H1 (cell line): ENCODE results near the gene CDH8. TPM values are rescaled to one million over a fixed set of nuclear protein-coding genes. Genes with fewer than 3 reads are reported as not detected.

Experiments used
- CTCF ChIA-PET: fragments of 300-600 bp; sonication (Branson Sonifier 250); formaldehyde crosslinking; loops from one replicate; lab custom pipeline; 2021; ENCODE audit not compliant: partially characterized antibody; lab: Charles Lee
- POLR2A ChIA-PET: fragments of 300-600 bp; sonication (Branson Sonifier 250); formaldehyde crosslinking; loops from one replicate; lab custom pipeline; 2021; ENCODE audit warnings: inconsistent platforms; ENCODE audit not compliant: partially characterized antibody; lab: Charles Lee
- DNase-seq, 2 experiments: peaks; one replicate each; pipeline versions ENCODE4 v3.0.0 to v3.0.0-alpha.2; 2010 to 2022; ENCODE audit warnings: low spot score in 2 of 2, low read depth in 1 of 2, mixed read lengths in 1 of 2
- FAIRE-seq: peaks from 2 replicates; lab custom pipeline; 2011; peaks lifted over from hg19 to GRCh38; lab: Jason Lieb, UNC
- H2AFZ ChIP-seq: 2 replicates; pipeline ENCODE4 v1.8.1; 2012; ENCODE audit warnings: low read length, inconsistent platforms
- H2AK5ac ChIP-seq: 2 replicates; pipeline ENCODE4 v1.6.1; 2013; ENCODE audit warnings: low read depth, low read length
- H2BK120ac ChIP-seq: replicated peaks from 2 replicates; pipeline ENCODE3; 2013; ENCODE audit warnings: low read depth, low read length, inconsistent platforms
- H2BK12ac ChIP-seq: 2 replicates; pipeline ENCODE4 v1.6.1; 2013; ENCODE audit warnings: low read depth, low read length
- H2BK15ac ChIP-seq: 2 replicates; pipeline ENCODE4 v1.6.1; 2013; ENCODE audit warnings: low read length
- H2BK20ac ChIP-seq: 2 replicates; pipeline ENCODE4 v1.6.1; 2013; ENCODE audit warnings: low read length
- H2BK5ac ChIP-seq: 2 replicates; pipeline ENCODE4 v1.6.1; 2013; ENCODE audit warnings: low read depth, low read length
- H3K14ac ChIP-seq: 2 replicates; pipeline ENCODE4 v1.6.1; 2013; ENCODE audit warnings: inconsistent platforms; ENCODE audit not compliant: insufficient read length
- H3K18ac ChIP-seq: 2 replicates; pipeline ENCODE4 v1.6.1; 2013; ENCODE audit warnings: low read length; ENCODE audit errors: extremely low read depth
- H3K23ac ChIP-seq: 2 replicates; pipeline ENCODE4 v1.6.1; 2013; ENCODE audit warnings: inconsistent platforms; ENCODE audit not compliant: insufficient read length
- H3K23me2 ChIP-seq: 2 replicates; pipeline ENCODE4 v1.6.1; 2013; ENCODE audit warnings: low read depth, low read length
- H3K27ac ChIP-seq: 2 replicates; pipeline ENCODE4 v1.6.1; 2011; ENCODE audit warnings: low read depth, low read length, inconsistent platforms
- H3K27me3 ChIP-seq, 4 experiments: replicated peaks in 1 of 4; 1 replicate in 1 of 4; 2 replicates in 3 of 4; pipeline versions ENCODE4 v1.6.1 to v1.8.1; 2011 to 2013; ENCODE audit warnings: low read length in 3 of 4, mild to moderate bottlenecking in 3 of 4, inconsistent platforms in 2 of 4, mixed read lengths in 2 of 4, moderate library complexity in 1 of 4; ENCODE audit not compliant: control insufficient read depth in 3 of 4, insufficient read depth in 3 of 4; ENCODE audit errors: extremely low read depth in 1 of 4
- H3K36me3 ChIP-seq, 4 experiments: 2 replicates each; pipeline versions ENCODE4 v1.6.1 to v1.8.1; 2011 to 2013; ENCODE audit warnings: mild to moderate bottlenecking in 4 of 4, low read length in 3 of 4, moderate library complexity in 2 of 4, control low read depth in 1 of 4, inconsistent platforms in 1 of 4; ENCODE audit not compliant: insufficient read depth in 4 of 4, control insufficient read depth in 2 of 4
- H3K4ac ChIP-seq: replicated peaks from 2 replicates; pipeline ENCODE3; 2013; ENCODE audit warnings: low read length, low read depth, mixed read lengths, inconsistent platforms; ENCODE audit not compliant: insufficient read length
- H3K4me1 ChIP-seq, 4 experiments: replicated peaks in 1 of 4; 1 replicate in 1 of 4; 2 replicates in 3 of 4; pipeline versions ENCODE4 v1.6.1 to v1.8.1; 2011 to 2013; ENCODE audit warnings: low read length in 3 of 4, inconsistent platforms in 2 of 4, mixed read lengths in 1 of 4; ENCODE audit not compliant: insufficient read depth in 4 of 4, control insufficient read depth in 3 of 4
- H3K4me2 ChIP-seq, 2 experiments: 2 replicates each; pipeline versions ENCODE4 v1.6.1 to v1.8.1; 2011 to 2013; ENCODE audit warnings: low read depth in 2 of 2, low read length in 2 of 2, control low read depth in 1 of 2, inconsistent platforms in 1 of 2, mild to moderate bottlenecking in 1 of 2; ENCODE audit not compliant: insufficient read depth in 1 of 2
- H3K4me3 ChIP-seq, 4 experiments: fragments of 200-600, 300-600 bp in 1 of 4; sonication (generic), shearing (Covaris generic), sonication (Bioruptor Twin) in 1 of 4; 2 replicates each; pipeline versions ENCODE4 v1.5.1 to v1.8.1; 2011 to 2016; ENCODE audit warnings: low read length in 4 of 4, low read depth in 3 of 4, control low read depth in 2 of 4, inconsistent platforms in 2 of 4, mild to moderate bottlenecking in 2 of 4, mixed read lengths in 1 of 4, moderate library complexity in 1 of 4; ENCODE audit not compliant: insufficient read depth in 2 of 4; ENCODE audit errors: extremely low read depth in 1 of 4
- H3K56ac ChIP-seq: replicated peaks from 2 replicates; pipeline ENCODE3; 2013; ENCODE audit warnings: low read depth, mild to moderate bottlenecking, mixed read lengths, low read length, inconsistent platforms; ENCODE audit not compliant: insufficient read length
- H3K79me1 ChIP-seq: 2 replicates; pipeline ENCODE4 v1.6.1; 2013; ENCODE audit warnings: low read depth, low read length, control low read depth
- H3K79me2 ChIP-seq, 2 experiments: 2 replicates each; pipeline versions ENCODE4 v1.6.1 to v1.8.1; 2012 to 2013; ENCODE audit warnings: low read length in 2 of 2, mild to moderate bottlenecking in 2 of 2, inconsistent platforms in 1 of 2; ENCODE audit not compliant: insufficient read depth in 2 of 2, control insufficient read depth in 1 of 2
- H3K9ac ChIP-seq, 4 experiments: replicated peaks in 1 of 4; 1 replicate in 1 of 4; 2 replicates in 3 of 4; pipeline versions ENCODE4 v1.6.1 to v1.8.1; 2011 to 2013; ENCODE audit warnings: low read depth in 3 of 4, low read length in 3 of 4, control low read depth in 2 of 4, mild to moderate bottlenecking in 2 of 4, moderate library complexity in 2 of 4, inconsistent platforms in 1 of 4; ENCODE audit errors: extremely low read depth in 1 of 4
- H3K9me3 ChIP-seq, 2 experiments: 2 replicates each; pipeline versions ENCODE4 v1.6.1 to v1.8.1; 2012 to 2013; ENCODE audit warnings: mild to moderate bottlenecking in 2 of 2, moderate library complexity in 2 of 2, control low read depth in 1 of 2, inconsistent platforms in 1 of 2, low read depth in 1 of 2, low read length in 1 of 2, mixed read lengths in 1 of 2; ENCODE audit not compliant: insufficient read depth in 2 of 2
- H4K20me1 ChIP-seq, 2 experiments: replicated peaks in 1 of 2; 2 replicates each; pipeline versions ENCODE3 to v1.8.1; 2011 to 2013; ENCODE audit warnings: inconsistent platforms in 2 of 2, low read length in 2 of 2, mild to moderate bottlenecking in 1 of 2; ENCODE audit not compliant: insufficient read depth in 2 of 2, control insufficient read depth in 1 of 2
- H4K5ac ChIP-seq: 2 replicates; pipeline ENCODE4 v1.6.1; 2013; ENCODE audit warnings: low read length, low read depth, mixed read lengths, inconsistent platforms; ENCODE audit not compliant: insufficient read length
- H4K8ac ChIP-seq: 2 replicates; pipeline ENCODE4 v1.8.0; 2013; ENCODE audit warnings: mild to moderate bottlenecking, moderate library complexity, low read length, inconsistent platforms; ENCODE audit not compliant: insufficient read depth; ENCODE audit errors: extremely low read depth
- H4K91ac ChIP-seq: replicated peaks from 2 replicates; pipeline ENCODE3; 2013; ENCODE audit warnings: low read length, mixed read lengths, inconsistent platforms; ENCODE audit not compliant: insufficient read length
- BACH1 ChIP-seq: IDR thresholded peaks from 2 replicates; pipeline ENCODE4 v1.6.1; 2012; ENCODE audit warnings: low read length, improper control_type of control experiment
- CEBPB ChIP-seq: IDR thresholded peaks from 2 replicates; pipeline ENCODE4 v1.6.1; 2012; ENCODE audit warnings: low read depth, low read length
- FOSL1 ChIP-seq: IDR thresholded peaks from 2 replicates; pipeline ENCODE4 v1.6.1; 2011; ENCODE audit warnings: mild to moderate bottlenecking, low read depth, low read length, moderate library complexity; ENCODE audit not compliant: insufficient read depth
- RBBP5 ChIP-seq: IDR thresholded peaks from 2 replicates; pipeline ENCODE4 v1.7.1; 2012; ENCODE audit warnings: low read depth, mild to moderate bottlenecking, inconsistent platforms, low read length, moderate library complexity, borderline replicate concordance
- RFX5 ChIP-seq: IDR thresholded peaks from 2 replicates; pipeline ENCODE4 v1.6.1; 2011; ENCODE audit warnings: low read depth, low read length, improper control_type of control experiment, borderline replicate concordance
- RXRA ChIP-seq: IDR thresholded peaks from 2 replicates; pipeline ENCODE4 v1.6.1; 2011; ENCODE audit warnings: low read depth, mild to moderate bottlenecking, low read length, moderate library complexity; ENCODE audit not compliant: insufficient read depth
- WGBS, 2 experiments: shearing (Covaris generic) in 1 of 2; methylation state at CpG; one replicate each; pipeline versions ENCODE4 v1.1.6 to v1.1.7; 2013 to 2015; ENCODE audit warnings: low lambda C conversion rate in 2 of 2, mixed read lengths in 2 of 2, inconsistent platforms in 1 of 2, low coverage in 1 of 2, missing lambda C conversion rate in 1 of 2; ENCODE audit not compliant: insufficient replicate concordance in 2 of 2, insufficient coverage in 1 of 2, insufficient read length in 1 of 2; ENCODE audit errors: extremely low coverage in 1 of 2, missing lambda C conversion rate in 1 of 2; 5-methylcytosine and 5-hydroxymethylcytosine counted together
- polyA plus RNA-seq, 7 experiments: library from polyadenylated mRNA; depleted of rRNA in 3 of 7; stranded (reverse) in 5 of 7; unstranded in 2 of 7; fragments of >200 nt in 5 of 7; fragments of 200-250 nt in 2 of 7; gene quantifications; 1 replicate in 5 of 7; 2 replicates in 1 of 7; 4 replicates in 1 of 7; pipeline versions ENCODE4 v1.2.1 to v1.2.3, GENCODE V29; 2011 to 2013; ENCODE audit warnings: missing spikeins in 2 of 7, mixed read lengths in 2 of 7
- total RNA-seq: library from RNA; stranded (reverse); fragmentation: NEBNext Ultra II Directional; extraction: Animal tissue kit (Norgen Biotek cat#: 25700); gene quantifications from 2 replicates; pipeline ENCODE4 v1.2.1, GENCODE V29; 2021

Gene CDH8
- total and polyA plus RNA-seq, 2 of the 8 experiments (the other 6 are each of a cell fraction or from before 2014, with no cell fraction given): 7.7 to 8.4 TPM

DNA sequence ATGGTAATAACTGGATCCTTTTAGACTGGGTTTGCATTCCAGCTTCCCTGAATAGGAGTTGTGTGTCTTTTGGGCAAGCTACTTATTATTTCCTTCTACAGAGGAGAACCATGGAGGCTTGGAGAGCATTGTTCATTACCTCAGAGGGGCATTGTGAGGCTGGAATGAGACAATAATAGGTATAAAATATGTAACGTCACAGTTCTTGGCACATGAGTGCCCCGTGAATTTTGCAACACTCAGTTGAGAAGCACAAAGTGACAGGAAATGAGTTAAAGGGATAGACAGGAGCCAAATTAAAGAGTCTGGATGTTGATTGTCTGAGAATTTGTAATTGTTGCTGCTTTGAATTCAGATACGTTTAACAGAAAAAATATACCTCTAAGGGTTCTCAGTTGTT is 92.2 kb downstream of the CDH8 start:
- no peak overlapping the region for H3K27ac ChIP-seq
- no peak overlapping the region for H3K4me2 ChIP-seq
- H3K9ac ChIP-seq: no peak overlapping the region
- H4K5ac ChIP-seq: no peak overlapping the region
- no peak overlapping the region for H2AK5ac ChIP-seq
- H2AFZ ChIP-seq: no peak overlapping the region
- no peaks in the 10 kb centered on the region for H3K36me3 ChIP-seq
- H4K20me1 ChIP-seq: no peaks in the 10 kb centered on the region
- WGBS, 2 experiments: 88% methylated on average over 3 of the region's 3 CpGs; no CpG with 5 or more reads in 1 of the 2 experiments
- no peak overlapping the region for H3K4ac ChIP-seq
- no peak overlapping the region for H3K14ac ChIP-seq
- no peak overlapping the region for H2BK12ac ChIP-seq
- H3K4me1 ChIP-seq: peaks cover 0 to 3% (median 0%) of the 10 kb centered on the region in 4 experiments; a peak in 1 of 7 replicates
- H3K18ac ChIP-seq: no peak overlapping the region
- no peak overlapping the region for H2BK5ac ChIP-seq
- ChIA-PET CTCF (interaction anchor here (0.5 to 3.4 kb wide), 6 partner anchors 9 to 308 kb away, joined by 3 to 13 read pairs (median 4); partner anchors contain the start of gene CDH8), POLR2A (interaction anchor here (1.2 kb wide), 1 partner anchor 13 kb away, joined by 3 read pairs; no protein-coding TSS in a partner anchor)
- H3K79me2 ChIP-seq: no peaks in the 10 kb centered on the region
- H2BK15ac ChIP-seq: no peak overlapping the region
- DNase-seq (no peak), FAIRE-seq (no peak)
- H3K4me3 ChIP-seq: no peak overlapping the region
- no peaks in the 10 kb centered on the region for H3K79me1 ChIP-seq
- no peaks in the 10 kb centered on the region for H3K27me3 ChIP-seq
- no peak overlapping the region for H4K91ac ChIP-seq
- TF ChIP-seq RXRA (no peak), BACH1 (no peak), RFX5 (no peak), CEBPB (no peak), RBBP5 (no peak), FOSL1 (no peak)
- H3K9me3 ChIP-seq: 0 out of 4 replicates have a peak, but pooled peaks cover 0 to under 1% of the 10 kb centered on the region in 2 experiments
- no peaks in the 10 kb centered on the region for H3K23me2 ChIP-seq
- no peak overlapping the region for H3K56ac ChIP-seq
- no peak overlapping the region for H2BK20ac ChIP-seq
- no peak overlapping the region for H3K23ac ChIP-seq
- H2BK120ac ChIP-seq: no peak overlapping the region
- no peak overlapping the region for H4K8ac ChIP-seq
